NB4 (cell line): ENCODE data around the gene TBC1D17.

ENCODE experiments used
- DNase-seq: peaks from one replicate; pipeline ENCODE4 v3.0.0; 2010; ENCODE audit warnings: low read depth
- H3K4me3 ChIP-seq: one replicate; pipeline ENCODE4 v1.5.1; 2011; ENCODE audit warnings: mild to moderate bottlenecking, low read depth, low read length, moderate library complexity
- MYC ChIP-seq: IDR thresholded peaks from 2 replicates; pipeline ENCODE4 v1.6.1; 2011; ENCODE audit warnings: low read depth, low read length
- POLR2A ChIP-seq: IDR thresholded peaks from 2 replicates; pipeline ENCODE4 v1.6.1; 2011; ENCODE audit warnings: mild to moderate bottlenecking; ENCODE audit not compliant: insufficient read length; ENCODE audit errors: extremely low read depth
- TF ChIP-seq, protein P1 (sequence below): IDR thresholded peaks from 2 replicates; pipeline ENCODE4 v1.6.1; 2011; ENCODE audit warnings: low read depth, low read length
- TF ChIP-seq, protein P2 (sequence below): IDR thresholded peaks from one replicate; pipeline ENCODE4 v1.5.1; 2012; ENCODE audit warnings: low read depth, low read length

Gene TBC1D17

GRCh38 chr19:49889038-49889686, 11.7 kb downstream of the TBC1D17 start:
- TF ChIP-seq, protein P1, sequence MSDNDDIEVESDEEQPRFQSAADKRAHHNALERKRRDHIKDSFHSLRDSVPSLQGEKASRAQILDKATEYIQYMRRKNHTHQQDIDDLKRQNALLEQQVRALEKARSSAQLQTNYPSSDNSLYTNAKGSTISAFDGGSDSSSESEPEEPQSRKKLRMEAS = no peak
- TF ChIP-seq MYC (no peak), POLR2A (no peak)
- TF ChIP-seq, protein P2, sequence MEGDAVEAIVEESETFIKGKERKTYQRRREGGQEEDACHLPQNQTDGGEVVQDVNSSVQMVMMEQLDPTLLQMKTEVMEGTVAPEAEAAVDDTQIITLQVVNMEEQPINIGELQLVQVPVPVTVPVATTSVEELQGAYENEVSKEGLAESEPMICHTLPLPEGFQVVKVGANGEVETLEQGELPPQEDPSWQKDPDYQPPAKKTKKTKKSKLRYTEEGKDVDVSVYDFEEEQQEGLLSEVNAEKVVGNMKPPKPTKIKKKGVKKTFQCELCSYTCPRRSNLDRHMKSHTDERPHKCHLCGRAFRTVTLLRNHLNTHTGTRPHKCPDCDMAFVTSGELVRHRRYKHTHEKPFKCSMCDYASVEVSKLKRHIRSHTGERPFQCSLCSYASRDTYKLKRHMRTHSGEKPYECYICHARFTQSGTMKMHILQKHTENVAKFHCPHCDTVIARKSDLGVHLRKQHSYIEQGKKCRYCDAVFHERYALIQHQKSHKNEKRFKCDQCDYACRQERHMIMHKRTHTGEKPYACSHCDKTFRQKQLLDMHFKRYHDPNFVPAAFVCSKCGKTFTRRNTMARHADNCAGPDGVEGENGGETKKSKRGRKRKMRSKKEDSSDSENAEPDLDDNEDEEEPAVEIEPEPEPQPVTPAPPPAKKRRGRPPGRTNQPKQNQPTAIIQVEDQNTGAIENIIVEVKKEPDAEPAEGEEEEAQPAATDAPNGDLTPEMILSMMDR = no peak
- DNase-seq = no peak

GRCh38 chr19:49889687-49890348, 12.3 kb downstream of the TBC1D17 start:
- H3K4me3 ChIP-seq = no peak overlapping the region
- DNase-seq = no peak

More at GRCh38 chr19:49889038-49889686, 11.7 kb downstream of the TBC1D17 start:
- no peak overlapping the region for H3K4me3 ChIP-seq

DNA sequence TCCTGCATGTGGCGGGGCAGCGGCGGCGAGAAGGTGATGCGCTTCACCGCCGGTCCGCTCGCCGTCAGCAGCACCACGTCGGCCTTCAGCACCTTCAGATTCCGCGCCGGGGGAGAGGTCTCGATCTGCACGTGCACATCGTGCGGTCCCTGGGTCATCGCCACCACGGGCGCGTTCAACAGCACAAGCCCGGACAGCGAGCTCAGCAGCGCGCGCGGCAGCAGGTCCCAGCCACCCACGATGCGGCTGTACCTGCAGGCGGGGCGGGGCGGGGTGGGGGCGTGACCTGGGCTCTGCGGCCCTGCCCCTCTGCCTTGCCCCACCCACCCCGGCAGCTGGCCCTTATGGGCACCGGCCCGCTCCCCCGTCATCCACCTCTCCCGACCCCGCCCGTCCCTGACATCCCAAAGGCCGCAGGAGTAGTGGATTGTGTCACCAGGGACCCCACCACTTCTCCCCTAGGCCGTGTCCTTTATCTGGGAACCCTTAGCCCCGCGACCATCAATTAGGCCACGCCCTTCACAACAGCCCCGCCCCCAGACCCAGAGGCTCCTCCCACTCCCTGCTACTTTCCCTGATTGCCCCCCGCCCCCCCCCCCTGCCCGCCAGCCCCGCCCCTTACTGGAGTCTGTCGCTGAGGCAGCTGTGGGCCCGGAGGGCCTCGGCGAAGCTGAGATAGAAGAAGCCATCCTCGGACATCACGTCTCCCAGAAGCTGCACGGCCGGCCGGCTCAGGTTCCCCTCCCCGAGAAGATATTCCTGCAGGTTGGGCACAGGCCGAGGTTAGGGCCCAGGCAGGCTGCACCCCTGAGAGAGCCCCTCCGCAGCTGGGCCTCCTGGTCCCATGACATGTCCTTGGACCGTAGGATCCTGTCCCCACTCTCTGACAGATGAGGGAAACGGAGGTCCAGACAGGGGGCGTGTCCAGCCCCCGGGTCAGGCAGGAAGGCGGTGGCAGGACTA, 13.1 kb downstream of the TBC1D17 start:
- DNase-seq = no peak
- no peak overlapping the region for H3K4me3 ChIP-seq
- TF ChIP-seq POLR2A (no peak), MYC (no peak)
- TF ChIP-seq, protein P2 = no peak
- TF ChIP-seq, protein P1 = no peak

More at GRCh38 chr19:49889687-49890348, 12.3 kb downstream of the TBC1D17 start:
- TF ChIP-seq MYC (no peak), POLR2A (no peak)
- TF ChIP-seq, protein P1 = no peak
- TF ChIP-seq, protein P2 = no peak

DNA sequence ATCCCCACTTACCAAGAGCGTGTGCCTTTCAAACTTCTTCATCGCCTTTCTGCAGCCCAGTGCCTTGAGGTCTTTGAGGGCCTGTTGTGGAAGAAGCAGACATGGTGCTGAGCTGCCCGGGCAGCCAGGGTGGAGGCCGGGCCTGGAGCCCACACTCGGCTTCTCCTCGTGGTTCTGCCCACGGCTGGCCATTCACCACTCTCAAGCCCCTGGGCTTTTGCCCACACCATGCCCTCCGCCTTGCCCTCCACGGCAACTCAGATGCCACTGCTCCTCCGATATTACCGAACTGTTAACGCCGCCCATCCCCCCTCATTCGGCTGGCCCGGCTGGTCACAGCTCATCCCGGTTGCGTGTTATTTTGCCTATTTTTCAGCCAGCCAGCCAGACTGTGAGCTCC, 13.9 kb downstream of the TBC1D17 start:
- DNase-seq = no peak
- TF ChIP-seq POLR2A = no peak
- no peak for TF ChIP-seq MYC
- TF ChIP-seq, protein P2 = no peak
- TF ChIP-seq, protein P1 = no peak
- no peak overlapping the region for H3K4me3 ChIP-seq

DNA sequence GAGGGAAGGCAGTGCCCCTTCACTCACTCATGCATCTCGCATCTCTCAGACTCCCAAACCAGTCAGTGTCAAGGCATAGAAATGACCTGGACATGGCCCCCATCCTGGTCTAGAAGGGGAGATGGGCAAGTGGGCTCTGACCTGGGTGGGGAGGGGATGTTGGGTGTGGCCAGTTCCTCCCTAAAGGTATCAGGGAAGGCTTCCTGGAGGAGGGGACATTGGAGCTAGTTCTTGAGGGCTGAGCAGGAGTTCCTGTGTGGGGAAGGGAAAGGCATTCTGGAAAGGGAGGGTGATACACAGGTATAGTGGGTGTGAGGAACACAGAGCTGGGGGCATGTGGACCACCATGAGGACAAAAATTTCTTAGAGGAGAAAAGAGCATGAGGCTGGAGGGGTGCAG, 15.2 kb downstream of the TBC1D17 start:
- TF ChIP-seq POLR2A (no peak), MYC (no peak)
- DNase-seq = no peak
- H3K4me3 ChIP-seq = no peak overlapping the region
